NOMO-1 treated with dmso at 0.1 percent for 144 hours (cell line): ENCODE measurements around the gene CHTF8.
"Not testable (repeated sequence)": the region's sequence is repeated elsewhere in the genome, so short reads cannot be mapped to it uniquely, and the experiment has no call there.

ENCODE experiments used
- DNase-seq: peaks from one replicate; lab custom pipeline; 2025; ENCODE audit not compliant: unreplicated experiment; lab: John Stamatoyannopoulos, UW

The CHTF8 gene

GRCh38 chr16:69139464-69139863 lies 7.1 kb upstream of the CHTF8 start:
- DNase-seq, result not testable (repeated sequence)

DNA sequence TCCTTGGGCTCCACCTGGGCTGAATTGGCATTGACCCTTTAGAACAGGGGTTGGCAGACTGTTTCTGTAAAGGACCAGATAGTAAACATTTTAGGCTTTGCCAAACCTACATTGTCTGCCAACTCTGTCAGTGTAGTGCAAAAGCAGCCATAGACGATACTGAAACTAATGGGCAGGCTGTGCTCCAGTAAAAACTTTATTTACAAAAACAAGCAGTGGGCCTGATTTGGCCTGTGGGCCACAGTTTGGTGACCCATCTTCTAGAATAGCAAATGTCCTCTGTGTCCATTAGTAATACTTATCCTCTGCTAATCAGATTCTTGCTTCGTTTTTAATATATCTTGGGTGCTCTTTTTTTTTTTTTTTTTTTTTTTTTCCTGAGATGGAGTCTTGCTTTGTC lies 6.2 kb upstream of the CHTF8 start:
- DNase-seq, result no peak

DNA sequence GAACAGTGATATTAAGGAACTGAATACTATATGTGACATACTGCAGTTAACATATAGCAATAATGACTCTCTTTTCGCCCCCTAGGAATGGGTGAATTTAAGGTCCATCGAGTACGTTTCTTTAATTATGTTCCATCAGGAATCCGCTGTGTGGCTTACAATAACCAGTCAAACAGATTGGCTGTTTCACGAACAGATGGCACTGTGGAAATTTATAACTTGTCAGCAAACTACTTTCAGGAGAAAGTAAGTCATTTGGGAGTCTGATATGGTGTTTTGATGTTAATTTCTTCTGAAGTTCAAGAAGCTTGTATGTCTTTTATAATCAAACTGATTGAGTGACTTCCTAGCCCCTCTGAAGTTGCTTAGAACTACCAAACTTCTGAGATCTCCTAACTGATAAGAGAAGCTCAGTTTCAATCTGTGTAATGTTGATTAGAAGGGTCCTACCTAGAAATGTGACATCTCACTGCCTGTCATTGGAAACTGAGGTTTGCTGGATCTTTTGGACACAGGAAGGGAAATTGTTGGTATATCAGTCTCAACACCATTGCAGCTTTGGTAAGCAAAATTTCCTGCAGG lies 1.1 kb upstream of the CHTF8 start:
- no peak for DNase-seq

- peak; percentile 86 for DNase-seq
Measured at GRCh38 chr16:69131839-69132423, 457 bp downstream of the CHTF8 start.

DNA sequence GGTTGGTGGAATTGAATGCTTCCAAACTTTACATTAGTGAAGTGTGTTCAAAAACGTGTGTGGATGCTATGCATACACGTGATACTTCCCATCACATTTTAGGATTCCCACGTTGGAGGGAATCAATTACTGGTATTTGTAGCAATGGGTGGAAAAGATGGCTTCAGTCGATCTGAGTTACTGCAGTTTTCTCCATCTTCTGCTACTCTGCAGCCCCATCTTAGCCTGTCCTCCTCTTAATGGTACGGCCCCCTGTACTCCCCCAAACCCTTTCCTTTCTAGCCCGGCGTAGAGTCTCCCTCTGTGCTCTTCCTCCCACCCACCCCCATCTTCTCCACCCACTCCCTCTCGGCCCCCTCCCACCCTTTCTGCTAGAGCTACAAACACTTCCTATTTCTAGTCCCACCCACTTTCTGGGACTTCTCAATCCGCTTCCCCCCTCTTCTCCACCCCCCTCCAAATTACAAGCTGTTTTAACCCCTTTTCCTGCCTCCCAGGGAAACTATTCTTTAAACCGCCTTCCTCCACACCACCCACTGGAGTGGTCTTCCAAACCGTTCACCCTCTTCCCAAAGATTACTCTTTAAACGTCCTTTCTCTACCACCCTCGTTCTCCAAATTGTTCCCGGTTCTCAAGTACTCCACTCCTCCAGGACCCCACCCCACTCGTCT lies 1.1 kb downstream of the CHTF8 start:
- peak; percentile 11 for DNase-seq

DNA sequence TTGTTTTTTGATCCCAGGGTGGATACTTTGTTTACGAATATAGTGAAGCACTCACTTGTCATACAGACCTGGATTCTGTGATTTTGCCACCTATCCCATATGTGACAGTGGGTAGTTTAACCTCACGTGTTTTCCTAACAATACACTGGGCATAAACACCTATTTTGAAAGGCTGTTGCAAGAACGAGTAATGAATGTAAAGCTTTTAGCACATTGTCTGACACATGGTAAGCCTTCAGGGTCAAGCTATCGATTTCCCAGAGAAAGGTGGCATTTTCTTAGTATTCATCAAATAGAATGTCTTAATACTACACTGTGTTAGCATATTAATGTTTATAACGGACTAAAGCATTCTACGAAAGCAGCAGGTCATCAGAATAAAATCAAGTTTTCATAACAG lies 1.9 kb downstream of the CHTF8 start:
- DNase-seq, result no peak

- DNase-seq, result no peak
Measured at GRCh38 chr16:69127966-69128510, 4.3 kb downstream of the CHTF8 start.

- DNase-seq, result not testable (repeated sequence)
Measured at GRCh38 chr16:69126801-69127200, 5.6 kb downstream of the CHTF8 start.

- DNase-seq, result no peak
Measured at GRCh38 chr16:69126221-69126620, 6.2 kb downstream of the CHTF8 start.

DNA sequence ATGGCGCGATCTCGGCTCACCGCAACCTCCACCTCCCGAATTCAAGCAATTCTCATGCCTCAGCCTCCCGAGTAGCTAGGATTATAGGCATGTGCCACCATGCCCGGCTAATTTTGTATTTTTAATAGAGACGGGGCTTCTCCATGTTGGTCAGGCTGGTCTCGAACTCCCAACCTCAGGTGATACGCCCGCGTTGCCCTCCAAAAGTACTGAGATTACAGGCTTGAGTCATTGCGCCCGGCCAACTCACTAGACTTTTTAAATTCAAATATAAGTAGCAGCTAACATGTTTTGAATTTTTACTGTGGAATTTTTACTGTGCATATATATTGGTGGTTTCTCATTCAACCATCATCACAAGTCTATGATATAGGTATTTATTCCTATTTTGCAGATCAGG lies 7.4 kb downstream of the CHTF8 start:
- DNase-seq, result not testable (repeated sequence)

GRCh38 chr16:69124406-69124805 lies 8.0 kb downstream of the CHTF8 start:
- DNase-seq, result not testable (repeated sequence)

DNA sequence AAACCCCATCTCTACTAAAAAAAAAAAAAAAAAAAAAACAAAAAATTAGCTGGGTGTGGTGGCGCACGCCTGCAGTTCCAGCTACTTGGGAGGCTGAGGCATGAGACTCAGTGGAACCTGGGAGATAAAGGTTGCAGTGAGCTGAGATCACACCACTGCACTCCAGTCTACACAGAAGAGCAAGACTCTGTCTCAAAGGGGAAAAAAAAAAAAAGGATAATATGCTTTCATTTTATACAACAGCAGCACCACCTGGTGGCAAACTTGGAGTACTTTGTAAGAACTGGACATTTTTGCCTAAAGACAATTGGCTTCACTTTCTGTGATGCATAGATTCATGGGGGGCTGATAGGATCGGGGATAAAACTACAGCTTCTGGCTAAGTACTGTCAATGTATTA lies 8.5 kb downstream of the CHTF8 start:
- peak; percentile 2 for DNase-seq

DNA sequence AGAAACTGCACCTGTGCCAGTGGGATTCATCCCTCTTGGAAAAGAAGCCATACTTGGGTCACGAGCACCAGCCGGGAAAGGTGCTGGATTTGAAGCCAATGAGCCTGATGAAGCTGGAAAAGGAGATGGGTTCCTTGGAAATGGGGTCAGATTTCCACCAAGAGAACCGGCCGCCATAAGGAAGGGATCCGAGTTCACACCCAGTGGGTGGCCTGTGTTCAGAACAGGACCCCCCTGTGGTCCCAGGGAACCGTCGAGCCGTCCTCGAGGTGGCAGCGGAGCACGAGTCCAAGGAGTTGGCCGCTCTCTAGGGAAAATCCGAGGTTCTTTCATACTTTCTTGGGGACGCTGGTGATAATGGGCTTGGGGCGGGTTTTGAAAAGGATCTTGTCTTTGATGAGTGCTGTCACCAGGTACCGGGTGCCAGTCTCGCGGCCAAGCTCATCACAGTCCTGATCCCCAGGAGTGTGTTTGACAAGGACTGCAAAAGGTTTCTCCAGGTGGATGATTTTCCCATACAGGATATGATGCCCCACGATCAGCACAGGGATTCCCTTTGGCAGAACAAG lies 12.2 kb downstream of the CHTF8 start:
- no peak for DNase-seq

DNA sequence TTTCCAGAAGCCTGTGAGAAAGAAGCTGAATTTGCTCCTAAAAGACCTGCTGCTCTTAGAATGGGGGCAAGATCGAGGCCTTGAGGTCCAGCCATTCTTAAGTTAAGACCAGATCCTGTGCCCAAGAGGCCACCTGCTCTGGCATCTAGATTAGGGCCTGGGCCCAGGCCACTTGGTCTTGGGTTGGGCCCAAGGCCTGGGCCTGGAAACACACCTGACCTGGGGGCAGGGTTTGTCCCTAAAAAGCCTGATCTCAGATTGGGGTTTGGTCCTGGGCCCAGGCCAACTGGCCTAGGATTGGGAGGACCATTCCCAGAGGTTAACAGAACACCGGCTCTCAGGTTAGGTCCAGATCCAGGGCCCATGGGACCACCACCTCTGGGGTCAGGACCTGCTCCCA lies 12.9 kb downstream of the CHTF8 start:
- DNase-seq, result no peak

DNA sequence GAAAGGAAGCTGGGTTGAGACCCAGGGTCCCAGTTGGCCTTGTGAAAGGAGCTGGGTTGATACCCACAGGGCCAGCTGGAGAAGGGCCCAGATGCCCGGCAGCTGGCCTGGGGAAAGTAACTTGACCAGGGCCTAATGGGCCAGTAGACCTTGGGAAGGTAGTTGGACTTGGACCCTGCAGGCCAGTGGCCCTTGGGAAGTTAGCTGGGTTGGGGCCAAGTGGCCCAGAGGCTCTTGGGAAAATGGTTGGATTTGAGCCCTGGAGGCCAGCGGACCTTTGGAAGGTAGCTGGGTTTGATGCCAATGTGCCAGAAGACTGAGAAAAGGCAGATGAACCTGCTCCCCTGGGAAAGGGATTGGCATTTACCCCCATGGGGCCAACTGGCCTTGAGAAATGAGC lies 13.4 kb downstream of the CHTF8 start:
- DNase-seq, result no peak

GRCh38 chr16:69118468-69118867 lies 13.9 kb downstream of the CHTF8 start:
- DNase-seq, result no peak

GRCh38 chr16:69116906-69117305 lies 15.5 kb downstream of the CHTF8 start:
- DNase-seq, result no peak

DNA sequence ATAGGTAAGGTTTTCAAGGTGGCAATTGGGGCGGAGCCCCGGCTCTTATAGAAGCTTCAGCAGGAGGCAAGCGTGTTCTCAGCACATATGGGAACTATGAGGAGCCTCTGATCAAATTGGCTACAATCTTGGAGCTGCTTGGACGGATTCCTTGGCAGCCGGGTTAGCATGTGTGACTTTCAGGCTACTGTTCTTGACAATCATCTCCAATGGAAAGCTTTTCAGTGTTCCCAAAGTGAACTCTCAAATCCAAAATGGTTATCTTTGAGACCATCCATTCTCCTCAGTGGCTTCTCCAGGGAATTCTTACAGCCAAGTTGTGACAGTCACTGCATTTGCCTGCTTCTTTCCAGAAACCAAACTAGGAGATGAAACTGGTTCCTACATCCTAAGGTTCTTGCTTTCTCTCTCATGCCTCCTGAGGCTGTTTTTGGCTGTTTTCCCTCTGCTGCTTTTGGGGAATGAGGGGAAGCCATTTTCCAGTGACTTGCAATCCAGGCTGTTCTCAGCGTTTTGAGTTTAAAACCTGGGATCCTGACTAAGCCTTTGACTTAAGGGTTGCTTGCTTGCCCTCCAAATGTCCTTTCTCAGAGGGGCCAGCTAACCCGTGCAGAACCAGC lies 16.0 kb downstream of the CHTF8 start:
- DNase-seq, result no peak

DNA sequence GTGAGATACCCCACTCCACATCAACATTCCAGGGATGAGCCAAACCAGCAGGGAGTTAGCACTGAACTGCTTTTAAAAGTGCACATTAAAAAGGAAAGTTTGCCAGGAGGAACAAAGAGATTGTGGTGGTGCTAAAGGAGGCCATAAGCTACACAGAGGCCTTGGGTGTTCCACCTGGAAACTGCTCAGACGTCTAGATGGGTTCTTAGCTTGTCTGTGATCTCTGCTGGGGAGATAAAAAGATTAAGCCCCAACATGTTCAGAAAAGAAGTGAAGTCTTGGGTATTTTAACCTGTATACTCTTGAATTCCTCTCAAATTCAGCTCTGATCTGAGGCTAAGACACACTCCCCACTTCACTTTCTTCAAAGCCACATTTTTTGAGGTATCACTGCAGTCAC lies 16.6 kb downstream of the CHTF8 start:
- no peak for DNase-seq

DNA sequence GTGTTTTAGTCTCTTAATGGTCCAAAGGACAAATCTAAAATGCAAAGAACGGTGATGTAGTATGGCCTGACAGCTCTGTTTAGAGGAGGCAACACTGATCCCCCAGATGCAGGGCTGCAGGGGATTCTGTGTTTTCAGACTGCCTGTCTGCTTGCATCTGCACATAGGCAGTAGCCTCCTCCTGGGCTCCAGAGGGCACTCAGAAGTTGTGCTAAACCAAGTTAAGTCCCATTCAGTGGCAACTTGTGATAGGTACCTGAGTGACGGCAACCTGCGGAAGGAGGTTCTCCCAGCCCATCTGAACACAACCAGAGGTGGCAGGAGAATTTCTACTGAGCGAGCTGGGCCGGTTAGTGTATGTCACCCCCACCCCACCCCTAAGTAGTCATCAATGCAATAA lies 17.0 kb downstream of the CHTF8 start:
- no peak for DNase-seq

DNA sequence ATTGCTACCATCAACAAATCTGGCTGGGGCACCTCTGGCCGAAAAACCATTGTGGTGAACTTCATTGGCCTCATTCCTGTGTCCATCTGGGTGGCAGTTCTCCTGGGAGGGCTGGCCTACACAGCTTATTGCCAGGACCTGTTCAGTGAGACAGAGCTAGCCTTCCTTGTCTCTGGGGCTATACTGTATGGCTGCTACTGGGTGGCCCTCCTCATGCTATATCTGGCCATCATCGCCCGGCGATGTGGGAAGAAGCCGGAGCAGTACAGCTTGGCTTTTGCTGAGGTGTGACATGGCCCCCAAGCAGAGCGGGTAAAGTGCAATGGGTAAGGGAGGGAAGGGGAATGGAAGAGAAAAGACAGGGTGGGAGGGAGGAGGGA lies 17.4 kb downstream of the CHTF8 start:
- no peak for DNase-seq
